ENCODE data around the gene IL1R2. TPM values are rescaled to one million over a fixed set of nuclear protein-coding genes. Genes with fewer than 3 reads are reported as not detected.

The IL1R2 gene
- total and polyA plus RNA-seq, 2 of the 13 experiments (the other 11 are each of a cell fraction or from before 2014, with no cell fraction given) = 3.6 to 7.3 TPM

DNA sequence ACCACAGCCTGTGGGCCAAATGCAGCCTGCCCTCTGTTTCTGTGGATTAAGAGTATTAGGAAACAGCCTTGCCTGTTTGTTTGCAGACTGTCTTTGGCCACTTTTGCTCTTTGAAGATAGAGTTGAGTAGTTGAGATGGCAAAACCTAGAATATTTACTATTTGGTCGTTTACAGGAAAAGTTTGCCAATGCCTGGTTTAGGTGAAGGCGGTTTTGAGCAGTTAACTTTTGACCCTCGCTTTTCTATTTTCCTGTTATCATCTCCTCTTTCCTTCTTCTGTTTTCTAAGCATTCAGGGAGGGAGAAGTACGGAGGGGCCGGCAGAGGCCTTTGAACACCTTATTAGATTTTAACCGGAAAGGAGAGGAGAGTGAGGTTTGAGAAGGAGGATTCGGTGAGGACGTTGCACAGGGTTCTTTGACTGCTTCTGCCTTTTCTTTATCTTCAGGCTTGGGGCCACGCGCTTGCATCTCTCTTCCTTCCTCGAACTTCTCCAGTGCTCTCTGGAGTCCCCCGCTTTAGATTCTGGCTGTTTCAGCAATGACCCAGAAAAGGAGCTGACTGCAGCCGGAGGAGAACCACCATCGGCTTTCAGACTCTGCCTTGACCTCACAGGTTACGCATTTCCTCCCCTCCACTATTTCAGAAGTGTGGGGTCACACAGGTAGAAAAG, 39.2 kb downstream of the IL1R2 start (continued):
- TF ChIP-seq, protein P1, sequence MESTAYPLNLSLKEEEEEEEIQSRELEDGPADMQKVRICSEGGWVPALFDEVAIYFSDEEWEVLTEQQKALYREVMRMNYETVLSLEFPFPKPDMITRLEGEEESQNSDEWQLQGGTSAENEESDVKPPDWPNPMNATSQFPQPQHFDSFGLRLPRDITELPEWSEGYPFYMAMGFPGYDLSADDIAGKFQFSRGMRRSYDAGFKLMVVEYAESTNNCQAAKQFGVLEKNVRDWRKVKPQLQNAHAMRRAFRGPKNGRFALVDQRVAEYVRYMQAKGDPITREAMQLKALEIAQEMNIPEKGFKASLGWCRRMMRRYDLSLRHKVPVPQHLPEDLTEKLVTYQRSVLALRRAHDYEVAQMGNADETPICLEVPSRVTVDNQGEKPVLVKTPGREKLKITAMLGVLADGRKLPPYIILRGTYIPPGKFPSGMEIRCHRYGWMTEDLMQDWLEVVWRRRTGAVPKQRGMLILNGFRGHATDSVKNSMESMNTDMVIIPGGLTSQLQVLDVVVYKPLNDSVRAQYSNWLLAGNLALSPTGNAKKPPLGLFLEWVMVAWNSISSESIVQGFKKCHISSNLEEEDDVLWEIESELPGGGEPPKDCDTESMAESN (CRISPR knock-in tag; conservative IDR thresholded peaks at IDR 0.05) = peak; percentile 76; the same call in 1 of the 2 replicates
- TF ChIP-seq, protein P2, sequence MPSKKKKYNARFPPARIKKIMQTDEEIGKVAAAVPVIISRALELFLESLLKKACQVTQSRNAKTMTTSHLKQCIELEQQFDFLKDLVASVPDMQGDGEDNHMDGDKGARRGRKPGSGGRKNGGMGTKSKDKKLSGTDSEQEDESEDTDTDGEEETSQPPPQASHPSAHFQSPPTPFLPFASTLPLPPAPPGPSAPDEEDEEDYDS (CRISPR knock-in tag; IDR thresholded peaks at IDR 0.05) = peak; percentile 56; the same call in 1 of the 2 replicates
- TF ChIP-seq REL (CRISPR knock-in tag; conservative IDR thresholded peaks at IDR 0.05) (no peak), PRMT3 (CRISPR knock-in tag; IDR thresholded peaks at IDR 0.05; ENCODE audit: borderline replicate concordance, low read depth) (no peak), ATRX (CRISPR knock-in tag; IDR thresholded peaks at IDR 0.05; ENCODE audit: borderline replicate concordance) (no peak), ZNF468 (CRISPR knock-in tag; IDR thresholded peaks at IDR 0.05) (no peak), POLR2G (IDR thresholded peaks at IDR 0.05; ENCODE audit: low read depth, low read length) (peak; percentile 89), XRCC5 (optimal IDR thresholded peaks at IDR 0.05; ENCODE audit: low read length) (no peak), ZNF891 (CRISPR knock-in tag; IDR thresholded peaks at IDR 0.05) (no peak), NFE2 (CRISPR knock-in tag; IDR thresholded peaks at IDR 0.05) (no peak), ZFP90 (CRISPR knock-in tag; IDR thresholded peaks at IDR 0.05; ENCODE audit: borderline replicate concordance) (peak; percentile 58; the same call in 1 of the 2 replicates), DNMT3B (CRISPR knock-in tag; conservative IDR thresholded peaks at IDR 0.05) (no peak), ZNF296 (CRISPR knock-in tag; conservative IDR thresholded peaks at IDR 0.05) (no peak), REXO4 (CRISPR knock-in tag; IDR thresholded peaks at IDR 0.05; ENCODE audit: borderline replicate concordance) (no peak)
- TF ChIP-seq, protein P3, sequence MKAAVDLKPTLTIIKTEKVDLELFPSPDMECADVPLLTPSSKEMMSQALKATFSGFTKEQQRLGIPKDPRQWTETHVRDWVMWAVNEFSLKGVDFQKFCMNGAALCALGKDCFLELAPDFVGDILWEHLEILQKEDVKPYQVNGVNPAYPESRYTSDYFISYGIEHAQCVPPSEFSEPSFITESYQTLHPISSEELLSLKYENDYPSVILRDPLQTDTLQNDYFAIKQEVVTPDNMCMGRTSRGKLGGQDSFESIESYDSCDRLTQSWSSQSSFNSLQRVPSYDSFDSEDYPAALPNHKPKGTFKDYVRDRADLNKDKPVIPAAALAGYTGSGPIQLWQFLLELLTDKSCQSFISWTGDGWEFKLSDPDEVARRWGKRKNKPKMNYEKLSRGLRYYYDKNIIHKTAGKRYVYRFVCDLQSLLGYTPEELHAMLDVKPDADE (CRISPR knock-in tag; IDR thresholded peaks at IDR 0.05) = no peak
- TF ChIP-seq, protein P4, sequence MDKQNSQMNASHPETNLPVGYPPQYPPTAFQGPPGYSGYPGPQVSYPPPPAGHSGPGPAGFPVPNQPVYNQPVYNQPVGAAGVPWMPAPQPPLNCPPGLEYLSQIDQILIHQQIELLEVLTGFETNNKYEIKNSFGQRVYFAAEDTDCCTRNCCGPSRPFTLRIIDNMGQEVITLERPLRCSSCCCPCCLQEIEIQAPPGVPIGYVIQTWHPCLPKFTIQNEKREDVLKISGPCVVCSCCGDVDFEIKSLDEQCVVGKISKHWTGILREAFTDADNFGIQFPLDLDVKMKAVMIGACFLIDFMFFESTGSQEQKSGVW (CRISPR knock-in tag; IDR thresholded peaks at IDR 0.05; ENCODE audit: borderline replicate concordance) = no peak
- TF ChIP-seq, protein P5, sequence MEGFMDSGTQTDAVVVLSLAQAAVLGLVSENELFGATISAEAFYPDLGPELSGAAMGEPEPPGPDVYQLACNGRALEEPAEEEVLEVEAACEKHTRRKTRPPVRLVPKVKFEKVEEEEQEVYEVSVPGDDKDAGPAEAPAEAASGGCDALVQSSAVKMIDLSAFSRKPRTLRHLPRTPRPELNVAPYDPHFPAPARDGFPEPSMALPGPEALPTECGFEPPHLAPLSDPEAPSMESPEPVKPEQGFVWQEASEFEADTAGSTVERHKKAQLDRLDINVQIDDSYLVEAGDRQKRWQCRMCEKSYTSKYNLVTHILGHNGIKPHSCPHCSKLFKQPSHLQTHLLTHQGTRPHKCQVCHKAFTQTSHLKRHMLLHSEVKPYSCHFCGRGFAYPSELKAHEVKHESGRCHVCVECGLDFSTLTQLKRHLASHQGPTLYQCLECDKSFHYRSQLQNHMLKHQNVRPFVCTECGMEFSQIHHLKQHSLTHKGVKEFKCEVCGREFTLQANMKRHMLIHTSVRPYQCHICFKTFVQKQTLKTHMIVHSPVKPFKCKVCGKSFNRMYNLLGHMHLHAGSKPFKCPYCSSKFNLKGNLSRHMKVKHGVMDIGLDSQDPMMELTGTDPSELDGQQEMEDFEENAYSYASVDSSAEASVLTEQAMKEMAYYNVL (CRISPR knock-in tag; IDR thresholded peaks at IDR 0.05; ENCODE audit: borderline replicate concordance) = peak; percentile 99
- TF ChIP-seq, protein P6, sequence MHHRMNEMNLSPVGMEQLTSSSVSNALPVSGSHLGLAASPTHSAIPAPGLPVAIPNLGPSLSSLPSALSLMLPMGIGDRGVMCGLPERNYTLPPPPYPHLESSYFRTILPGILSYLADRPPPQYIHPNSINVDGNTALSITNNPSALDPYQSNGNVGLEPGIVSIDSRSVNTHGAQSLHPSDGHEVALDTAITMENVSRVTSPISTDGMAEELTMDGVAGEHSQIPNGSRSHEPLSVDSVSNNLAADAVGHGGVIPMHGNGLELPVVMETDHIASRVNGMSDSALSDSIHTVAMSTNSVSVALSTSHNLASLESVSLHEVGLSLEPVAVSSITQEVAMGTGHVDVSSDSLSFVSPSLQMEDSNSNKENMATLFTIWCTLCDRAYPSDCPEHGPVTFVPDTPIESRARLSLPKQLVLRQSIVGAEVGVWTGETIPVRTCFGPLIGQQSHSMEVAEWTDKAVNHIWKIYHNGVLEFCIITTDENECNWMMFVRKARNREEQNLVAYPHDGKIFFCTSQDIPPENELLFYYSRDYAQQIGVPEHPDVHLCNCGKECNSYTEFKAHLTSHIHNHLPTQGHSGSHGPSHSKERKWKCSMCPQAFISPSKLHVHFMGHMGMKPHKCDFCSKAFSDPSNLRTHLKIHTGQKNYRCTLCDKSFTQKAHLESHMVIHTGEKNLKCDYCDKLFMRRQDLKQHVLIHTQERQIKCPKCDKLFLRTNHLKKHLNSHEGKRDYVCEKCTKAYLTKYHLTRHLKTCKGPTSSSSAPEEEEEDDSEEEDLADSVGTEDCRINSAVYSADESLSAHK (CRISPR knock-in tag; IDR thresholded peaks at IDR 0.05; ENCODE audit: borderline replicate concordance) = no peak
- TF ChIP-seq, protein P7, sequence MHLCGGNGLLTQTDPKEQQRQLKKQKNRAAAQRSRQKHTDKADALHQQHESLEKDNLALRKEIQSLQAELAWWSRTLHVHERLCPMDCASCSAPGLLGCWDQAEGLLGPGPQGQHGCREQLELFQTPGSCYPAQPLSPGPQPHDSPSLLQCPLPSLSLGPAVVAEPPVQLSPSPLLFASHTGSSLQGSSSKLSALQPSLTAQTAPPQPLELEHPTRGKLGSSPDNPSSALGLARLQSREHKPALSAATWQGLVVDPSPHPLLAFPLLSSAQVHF (CRISPR knock-in tag; IDR thresholded peaks at IDR 0.05) = no peak
